Activated B cell treated with CpG ODN at 0.5 μM for 24 hours (primary cell): ENCODE results near the gene STATH. TPM values are rescaled to one million over a fixed set of nuclear protein-coding genes. Genes with fewer than 3 reads are reported as not detected.

Experiments
- ATAC-seq: fragments of 200-7000 bp; cut with Tn5 transposase; one replicate; pipeline ENCODE4 v1.10.0; 2021; ENCODE audit warnings: low read depth, mild to moderate bottlenecking, moderate library complexity
- CTCF ChIA-PET: fragments of 350-600 bp; sonication (Branson Sonifier 250); formaldehyde crosslinking; loops from one replicate; lab custom pipeline; 2021; ENCODE audit warnings: antibody characterized with exemption; lab: Charles Lee
- POLR2A ChIA-PET: fragments of 350-600 bp; sonication (Branson Sonifier 250); formaldehyde crosslinking; loops from one replicate; lab custom pipeline; 2021; ENCODE audit warnings: antibody characterized with exemption; lab: Charles Lee
- DNase-seq: peaks from one replicate; pipeline ENCODE4 v3.0.0; 2022
- H3K27ac Mint-ChIP-seq: one replicate; pipeline ENCODE4 v1.8.0; 2020; ENCODE audit warnings: mixed read lengths
- H3K27me3 Mint-ChIP-seq: one replicate; pipeline ENCODE4 v1.8.0; 2021; ENCODE audit warnings: mixed read lengths
- H3K36me3 Mint-ChIP-seq: one replicate; pipeline ENCODE4 v1.8.0; 2021; ENCODE audit warnings: low read depth, mixed read lengths
- H3K4me1 Mint-ChIP-seq: one replicate; pipeline ENCODE4 v1.8.0; 2021; ENCODE audit warnings: mixed read lengths
- H3K4me3 Mint-ChIP-seq: one replicate; pipeline ENCODE4 v1.8.0; 2020; ENCODE audit warnings: mild to moderate bottlenecking, mixed read lengths
- H3K9me3 Mint-ChIP-seq: one replicate; pipeline ENCODE4 v1.8.0; 2020; ENCODE audit warnings: mixed read lengths
- CTCF ChIP-seq: fragments of 200-600 bp; IDR thresholded peaks from one replicate; pipeline ENCODE4 v1.8.0; 2022; ENCODE audit warnings: antibody characterized with exemption, mild to moderate bottlenecking
- intact Hi-C: fragments of 100-400 bp; cut with micrococcal nuclease; formaldehyde crosslinking; loops from one replicate; pipeline ENCODE4 v1.15.1; 2024
- total RNA-seq: library from RNA; stranded (reverse); gene quantifications from 2 replicates; pipeline ENCODE4 v1.2.3, GENCODE V29; 2022

The STATH gene
- not detected in 2 replicates for total RNA-seq

GRCh38 chr4:69995526-69996016 lies at the start of gene STATH:
Gene STATH (plus strand): TSS chr4:69995966. CDS start chr4:69998438, 2,472 bp downstream.
- TF ChIP-seq CTCF, result no peak
- no peaks in the 10 kb centered on the region for H3K9me3 Mint-ChIP-seq
- intact Hi-C loops, result no loop called here

GRCh38 chr4:69951602-69952001 lies 44.2 kb upstream of the STATH start:
- ChIA-PET CTCF (no interaction called here), POLR2A (no interaction called here)
- Mint-ChIP-seq H3K9me3 (peaks cover 5% of the 10 kb centered on the region), H3K27me3 (no peaks in the 10 kb centered on the region), H3K27ac (no peak overlapping the region), H3K4me3 (no peak overlapping the region), H3K36me3 (no peaks in the 10 kb centered on the region), H3K4me1 (no peaks in the 10 kb centered on the region)
- no peak for TF ChIP-seq CTCF
- DNase-seq (no peak), ATAC-seq (no peak)
- intact Hi-C loops, result no loop called here

More at GRCh38 chr4:69995526-69996016, at the start of gene STATH:
- H3K27me3 Mint-ChIP-seq, result no peaks in the 10 kb centered on the region
- CTCF ChIA-PET, result no interaction called here
- no peaks in the 10 kb centered on the region for H3K36me3 Mint-ChIP-seq
- H3K4me3 Mint-ChIP-seq, result no peak within 1 kb of the TSS
- no peak within 1 kb of the TSS for H3K27ac Mint-ChIP-seq
- no peaks in the 10 kb centered on the region for H3K4me1 Mint-ChIP-seq
- ATAC-seq, result no peak
- DNase-seq, result no peak
- POLR2A ChIA-PET, result no interaction called here

GRCh38 chr4:69957209-69957608 lies 38.6 kb upstream of the STATH start:
- Mint-ChIP-seq H3K4me3 (no peak overlapping the region), H3K9me3 (no peaks in the 10 kb centered on the region), H3K27me3 (no peaks in the 10 kb centered on the region), H3K4me1 (no peaks in the 10 kb centered on the region), H3K36me3 (no peaks in the 10 kb centered on the region), H3K27ac (no peak overlapping the region)
- ChIA-PET POLR2A (no interaction called here), CTCF (no interaction called here)
- DNase-seq, result no peak
- intact Hi-C loops, result no loop called here
- no peak for ATAC-seq
- no peak for TF ChIP-seq CTCF

GRCh38 chr4:69965628-69966027 lies 30.1 kb upstream of the STATH start, which contains the start of gene CSN2:
Gene CSN2 (minus strand): TSS chr4:69965728. CDS start chr4:69960995, 4,733 bp downstream.
- Mint-ChIP-seq H3K9me3 (peaks cover 2% of the 10 kb centered on the region), H3K27ac (no peak within 1 kb of the TSS), H3K27me3 (no peaks in the 10 kb centered on the region), H3K4me1 (no peaks in the 10 kb centered on the region), H3K36me3 (no peaks in the 10 kb centered on the region), H3K4me3 (no peak within 1 kb of the TSS)
- no peak for DNase-seq
- CTCF ChIA-PET, result no interaction called here
- ATAC-seq, result no peak
- POLR2A ChIA-PET, result no interaction called here
- intact Hi-C loops, result no loop called here
- no peak for TF ChIP-seq CTCF

- H3K27ac Mint-ChIP-seq, result no peak overlapping the region
- no peak for ATAC-seq
- H3K4me3 Mint-ChIP-seq, result no peak overlapping the region
- TF ChIP-seq CTCF, result no peak
- H3K9me3 Mint-ChIP-seq, result no peaks in the 10 kb centered on the region
- H3K4me1 Mint-ChIP-seq, result no peaks in the 10 kb centered on the region
- DNase-seq, result no peak
- intact Hi-C loops, result no loop called here
- H3K36me3 Mint-ChIP-seq, result no peaks in the 10 kb centered on the region
- H3K27me3 Mint-ChIP-seq, result no peaks in the 10 kb centered on the region
- CTCF ChIA-PET, result no interaction called here
- POLR2A ChIA-PET, result no interaction called here
These were observed 25.7 kb upstream of the STATH start for GRCh38 chr4:69970071-69970470.
